ENCODE measurements around the gene ACBD6. TPM values are rescaled to one million over a fixed set of nuclear protein-coding genes. Genes with fewer than 3 reads are reported as not detected.
A peak's percentile ranks its signal among the peaks of the same experiment; 100 is the strongest.

ACBD6 gene
- total RNA-seq, 1 donor from 2014 or later, result 43.4 TPM

GRCh38 chr1:180257028-180257386 is 245.4 kb downstream of the ACBD6 start:
- Histone ChIP-seq H3K36me3 (ENCODE audit: insufficient read depth, low read length) (no peaks in the 10 kb centered on the region), H3K79me2 (ENCODE audit: insufficient read depth, low read length) (no peaks in the 10 kb centered on the region), H3K4me2 (ENCODE audit: low read length) (no peak overlapping the region), H2AFZ (ENCODE audit: low read depth, low read length) (no peak overlapping the region), H3K4me3 (ENCODE audit: insufficient read depth, low read depth, low read length) (no peak overlapping the region), H3K9ac (ENCODE audit: low read length) (no peak overlapping the region), H3K27me3 (ENCODE audit: insufficient read depth, low read length) (no peaks in the 10 kb centered on the region), H3K27ac (ENCODE audit: low read depth, low read length) (no peak overlapping the region), H3K9me3 (ENCODE audit: insufficient read depth, low read depth, low read length) (no peaks in the 10 kb centered on the region), H3K4me1 (ENCODE audit: insufficient read depth, low read length) (no peaks in the 10 kb centered on the region), H4K20me1 (ENCODE audit: insufficient read depth, low read length) (no peaks in the 10 kb centered on the region)
- Mint-ChIP-seq H3K36me3 (ENCODE audit: low read depth, unreplicated experiment) (no peaks in the 10 kb centered on the region), H3K4me1 (ENCODE audit: low read depth, unreplicated experiment) (peaks cover 14% of the 10 kb centered on the region), H3K4me3 (ENCODE audit: unreplicated experiment) (no peak overlapping the region), H3K27ac (ENCODE audit: unreplicated experiment) (no peak overlapping the region), H3K9me3 (ENCODE audit: unreplicated experiment) (no peaks in the 10 kb centered on the region), H3K27me3 (ENCODE audit: low read depth, unreplicated experiment) (peaks cover 50% of the 10 kb centered on the region)
- no peak for DNase-seq (ENCODE audit: low read depth)
- FAIRE-seq, result no peak
- TF ChIP-seq EZH2 (IDR thresholded peaks at IDR 0.05; ENCODE audit: insufficient read depth, low read length), result no peak
- TF ChIP-seq CTCF (IDR thresholded peaks at IDR 0.05; ENCODE audit: insufficient read depth, low read depth, low read length), result no peak

GRCh38 chr1:180256341-180257027 is 245.9 kb downstream of the ACBD6 start:
- H3K9me3 ChIP-seq (ENCODE audit: insufficient read depth, low read depth, low read length), result no peaks in the 10 kb centered on the region
- no peaks in the 10 kb centered on the region for H3K9me3 Mint-ChIP-seq (ENCODE audit: unreplicated experiment)
- H3K4me3 ChIP-seq (ENCODE audit: insufficient read depth, low read depth, low read length), result no peak overlapping the region
- H3K27me3 ChIP-seq (ENCODE audit: insufficient read depth, low read length), result no peaks in the 10 kb centered on the region
- peak overlapping the region; percentile 81 for H3K27ac Mint-ChIP-seq (ENCODE audit: unreplicated experiment)
- H3K27ac ChIP-seq (ENCODE audit: low read depth, low read length), result no peak overlapping the region
- peaks cover 15% of the 10 kb centered on the region for H3K4me1 Mint-ChIP-seq (ENCODE audit: low read depth, unreplicated experiment)
- no peaks in the 10 kb centered on the region for H3K4me1 ChIP-seq (ENCODE audit: insufficient read depth, low read length)
- no peak overlapping the region for H3K4me2 ChIP-seq (ENCODE audit: low read length)
- no peak overlapping the region for H3K9ac ChIP-seq (ENCODE audit: low read length)
- TF ChIP-seq EZH2 (IDR thresholded peaks at IDR 0.05; ENCODE audit: insufficient read depth, low read length) (no peak), CTCF (IDR thresholded peaks at IDR 0.05; ENCODE audit: insufficient read depth, low read depth, low read length) (no peak)
- DNase-seq (ENCODE audit: low read depth), result no peak
- H3K27me3 Mint-ChIP-seq (ENCODE audit: low read depth, unreplicated experiment), result peaks cover 47% of the 10 kb centered on the region
- no peaks in the 10 kb centered on the region for H4K20me1 ChIP-seq (ENCODE audit: insufficient read depth, low read length)
- H3K79me2 ChIP-seq (ENCODE audit: insufficient read depth, low read length), result no peaks in the 10 kb centered on the region
- no peaks in the 10 kb centered on the region for H3K36me3 Mint-ChIP-seq (ENCODE audit: low read depth, unreplicated experiment)
- H3K4me3 Mint-ChIP-seq (ENCODE audit: unreplicated experiment), result no peak overlapping the region
- no peaks in the 10 kb centered on the region for H3K36me3 ChIP-seq (ENCODE audit: insufficient read depth, low read length)
- FAIRE-seq, result no peak
- no peak overlapping the region for H2AFZ ChIP-seq (ENCODE audit: low read depth, low read length)

Measured in astrocyte (in vitro differentiated cells and primary cell).